ENCODE results near the gene COLQ. TPM values are rescaled to one million over a fixed set of nuclear protein-coding genes. Genes with fewer than 3 reads are reported as not detected.

Gene COLQ
- total RNA-seq, 1 donor from 2014 or later = 1.1 TPM

GRCh38 chr3:15450438-15451215 is 70.9 kb downstream of the COLQ start:
- TF ChIP-seq CTCF (IDR thresholded peaks at IDR 0.05) = no peak
- intact Hi-C loops (cut with DNase I) = no loop called here
- Histone ChIP-seq H3K9me3 (no peaks in the 10 kb centered on the region), H3K4me3 (no peak overlapping the region), H3K36me3 (no peaks in the 10 kb centered on the region), H3K27ac (no peak overlapping the region), H3K4me1 (no peaks in the 10 kb centered on the region), H3K27me3 (no peaks in the 10 kb centered on the region)
- ATAC-seq (no peak), DNase-seq (no peak)

- TF ChIP-seq CTCF (IDR thresholded peaks at IDR 0.05) = no peak
- no peaks in the 10 kb centered on the region for H3K9me3 ChIP-seq
- no peaks in the 10 kb centered on the region for H3K36me3 ChIP-seq
- ATAC-seq (no peak), DNase-seq (no peak)
- H3K27ac ChIP-seq = no peak overlapping the region
- no peak overlapping the region for H3K4me3 ChIP-seq
- intact Hi-C loops (cut with DNase I) = no loop called here
- no peaks in the 10 kb centered on the region for H3K27me3 ChIP-seq
- no peaks in the 10 kb centered on the region for H3K4me1 ChIP-seq
Measured at GRCh38 chr3:15449489-15450224, 71.8 kb downstream of the COLQ start.

- peaks cover 41% of the 10 kb centered on the region for H3K36me3 ChIP-seq
- H3K4me3 ChIP-seq = no peak overlapping the region
- no peaks in the 10 kb centered on the region for H3K9me3 ChIP-seq
- no peaks in the 10 kb centered on the region for H3K27me3 ChIP-seq
- intact Hi-C loops (cut with DNase I) = no loop called here
- no peak for ATAC-seq
- H3K4me1 ChIP-seq = no peaks in the 10 kb centered on the region
- H3K27ac ChIP-seq = no peak overlapping the region
- no peak for TF ChIP-seq CTCF (IDR thresholded peaks at IDR 0.05)
- no peak for DNase-seq
Measured at GRCh38 chr3:15443826-15444524, 77.5 kb downstream of the COLQ start.

GRCh38 chr3:15440891-15441290 is 80.6 kb downstream of the COLQ start:
- Histone ChIP-seq H3K27ac (no peak overlapping the region), H3K4me1 (no peaks in the 10 kb centered on the region), H3K27me3 (no peaks in the 10 kb centered on the region), H3K36me3 (peaks cover 72% of the 10 kb centered on the region), H3K9me3 (no peaks in the 10 kb centered on the region), H3K4me3 (no peak overlapping the region)
- intact Hi-C loops (cut with DNase I) = no loop called here
- ATAC-seq (peak; percentile 36), DNase-seq (no peak)
- TF ChIP-seq CTCF (IDR thresholded peaks at IDR 0.05) = no peak

GRCh38 chr3:15439476-15439875 is 82.0 kb downstream of the COLQ start:
- DNase-seq (no peak), ATAC-seq (peak; percentile 54)
- Histone ChIP-seq H3K4me3 (no peak overlapping the region), H3K27me3 (no peaks in the 10 kb centered on the region), H3K27ac (no peak overlapping the region), H3K4me1 (no peaks in the 10 kb centered on the region), H3K36me3 (peaks cover 86% of the 10 kb centered on the region), H3K9me3 (no peaks in the 10 kb centered on the region)
- intact Hi-C loops (cut with DNase I) = no loop called here
- no peak for TF ChIP-seq CTCF (IDR thresholded peaks at IDR 0.05)

All from upper lobe of right lung (tissue), 1 donor.